Fibroblast of the aortic adventitia (primary cell): ENCODE results near the gene LCP2. TPM values are rescaled to one million over a fixed set of nuclear protein-coding genes. Genes with fewer than 3 reads are reported as not detected.
A peak's percentile ranks its signal among the peaks of the same experiment; 100 is the strongest.

Experiments
- DNase-seq: peaks from one replicate; pipeline ENCODE4 v3.0.0-alpha.2; 2010; ENCODE audit warnings: low read depth
- H3K4me3 ChIP-seq: 2 replicates; pipeline ENCODE4 v1.5.1; 2011; ENCODE audit warnings: low read depth, mild to moderate bottlenecking, control low read depth, low read length, moderate library complexity
- total RNA-seq: library from RNA; depleted of rRNA; stranded (reverse); fragments of >200 nt; gene quantifications from 2 replicates; pipeline ENCODE4 v1.2.3, GENCODE V29; 2012; ENCODE audit warnings: low replicate concordance
- TF ChIP-seq, protein P1 (sequence below): IDR thresholded peaks from 2 replicates; pipeline ENCODE4 v1.5.1; 2011; ENCODE audit warnings: mild to moderate bottlenecking, low read length, control low read depth, inconsistent platforms; ENCODE audit not compliant: insufficient read depth

Gene LCP2
- total RNA-seq, 1 donor: not detected

DNA sequence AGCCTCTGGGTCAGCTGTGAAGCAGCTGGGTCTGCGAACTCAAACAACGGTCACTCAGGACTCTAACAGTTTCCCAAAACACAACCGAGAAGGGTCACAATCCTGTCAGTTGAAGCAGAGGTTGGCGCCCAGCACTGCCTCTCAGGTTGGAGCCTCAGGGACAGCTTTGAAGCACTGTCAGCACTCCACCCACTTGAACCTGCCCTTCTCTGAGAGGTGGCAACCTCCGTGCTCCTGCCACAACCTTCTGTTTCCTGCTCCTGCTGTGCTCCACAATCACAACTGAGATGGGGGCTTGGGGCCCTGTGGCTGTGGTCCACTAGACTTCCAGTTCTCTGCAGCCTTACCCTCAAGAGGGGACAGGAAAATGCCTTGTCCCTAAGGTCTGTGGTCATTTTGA is 21.7 kb upstream of the LCP2 start:
- TF ChIP-seq, protein P1, sequence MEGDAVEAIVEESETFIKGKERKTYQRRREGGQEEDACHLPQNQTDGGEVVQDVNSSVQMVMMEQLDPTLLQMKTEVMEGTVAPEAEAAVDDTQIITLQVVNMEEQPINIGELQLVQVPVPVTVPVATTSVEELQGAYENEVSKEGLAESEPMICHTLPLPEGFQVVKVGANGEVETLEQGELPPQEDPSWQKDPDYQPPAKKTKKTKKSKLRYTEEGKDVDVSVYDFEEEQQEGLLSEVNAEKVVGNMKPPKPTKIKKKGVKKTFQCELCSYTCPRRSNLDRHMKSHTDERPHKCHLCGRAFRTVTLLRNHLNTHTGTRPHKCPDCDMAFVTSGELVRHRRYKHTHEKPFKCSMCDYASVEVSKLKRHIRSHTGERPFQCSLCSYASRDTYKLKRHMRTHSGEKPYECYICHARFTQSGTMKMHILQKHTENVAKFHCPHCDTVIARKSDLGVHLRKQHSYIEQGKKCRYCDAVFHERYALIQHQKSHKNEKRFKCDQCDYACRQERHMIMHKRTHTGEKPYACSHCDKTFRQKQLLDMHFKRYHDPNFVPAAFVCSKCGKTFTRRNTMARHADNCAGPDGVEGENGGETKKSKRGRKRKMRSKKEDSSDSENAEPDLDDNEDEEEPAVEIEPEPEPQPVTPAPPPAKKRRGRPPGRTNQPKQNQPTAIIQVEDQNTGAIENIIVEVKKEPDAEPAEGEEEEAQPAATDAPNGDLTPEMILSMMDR: no peak
- DNase-seq: no peak
- H3K4me3 ChIP-seq: no peak overlapping the region

DNA sequence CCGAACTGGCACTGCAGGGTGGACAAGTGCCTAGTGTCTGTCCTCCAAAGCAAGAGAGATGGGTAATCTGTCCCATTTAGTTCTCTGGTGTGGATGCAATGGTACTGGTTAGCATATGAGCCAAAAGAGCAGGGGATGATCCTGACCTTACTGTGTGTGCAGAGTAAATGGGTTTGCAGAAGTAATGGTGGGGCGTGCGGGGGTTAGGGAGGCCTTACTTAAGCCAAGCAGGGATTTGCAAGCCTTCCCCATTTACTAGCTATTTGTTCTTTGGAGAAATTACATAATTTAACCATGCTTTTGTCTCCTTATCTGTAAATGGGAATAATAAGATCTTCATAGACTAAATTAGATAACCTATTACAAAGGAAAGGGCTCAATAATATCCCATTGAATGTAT is 19.9 kb upstream of the LCP2 start:
- DNase-seq: no peak
- TF ChIP-seq, protein P1: no peak
- no peak overlapping the region for H3K4me3 ChIP-seq

DNA sequence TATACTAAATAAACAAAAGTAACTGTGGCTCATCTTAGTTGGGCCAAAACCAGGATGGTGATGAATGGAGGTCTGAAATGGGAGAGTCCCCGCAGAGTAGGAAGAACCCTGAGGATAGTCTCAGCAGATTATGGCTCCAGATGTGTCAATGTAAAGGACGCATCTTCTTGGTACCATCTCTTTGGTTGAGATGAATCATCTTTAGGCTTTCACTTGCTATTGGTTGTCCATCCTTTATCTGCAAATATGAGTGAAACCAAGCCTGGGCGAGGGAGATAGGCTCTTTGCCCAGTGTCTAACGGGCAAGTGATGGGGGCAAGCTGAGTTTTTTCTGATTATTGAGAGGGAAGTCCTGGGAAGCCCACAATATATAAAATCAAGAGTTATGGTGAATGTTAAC is 19.4 kb upstream of the LCP2 start:
- DNase-seq: no peak
- TF ChIP-seq, protein P1: no peak
- H3K4me3 ChIP-seq: no peak overlapping the region

DNA sequence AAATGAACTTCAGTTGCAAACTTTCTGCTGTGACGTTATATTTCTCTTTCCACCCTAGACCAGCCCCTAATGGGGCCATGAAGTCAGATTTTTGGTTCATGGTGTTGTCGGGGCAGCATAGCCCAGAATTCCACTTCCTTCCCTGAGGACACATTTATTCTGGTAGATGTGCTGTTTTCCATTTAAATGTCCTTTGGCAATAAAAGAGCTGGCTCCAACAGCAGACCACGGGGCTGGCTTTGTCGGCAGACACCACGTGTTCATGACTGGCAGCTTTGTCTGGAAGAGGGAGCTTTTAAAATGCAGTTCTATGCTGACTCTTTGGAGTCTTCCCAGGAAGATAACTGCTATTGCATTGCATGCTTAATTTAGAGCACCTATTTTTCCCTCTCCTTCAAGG is 17.6 kb upstream of the LCP2 start:
- H3K4me3 ChIP-seq: no peak overlapping the region
- TF ChIP-seq, protein P1: no peak
- DNase-seq: peak; percentile 25

DNA sequence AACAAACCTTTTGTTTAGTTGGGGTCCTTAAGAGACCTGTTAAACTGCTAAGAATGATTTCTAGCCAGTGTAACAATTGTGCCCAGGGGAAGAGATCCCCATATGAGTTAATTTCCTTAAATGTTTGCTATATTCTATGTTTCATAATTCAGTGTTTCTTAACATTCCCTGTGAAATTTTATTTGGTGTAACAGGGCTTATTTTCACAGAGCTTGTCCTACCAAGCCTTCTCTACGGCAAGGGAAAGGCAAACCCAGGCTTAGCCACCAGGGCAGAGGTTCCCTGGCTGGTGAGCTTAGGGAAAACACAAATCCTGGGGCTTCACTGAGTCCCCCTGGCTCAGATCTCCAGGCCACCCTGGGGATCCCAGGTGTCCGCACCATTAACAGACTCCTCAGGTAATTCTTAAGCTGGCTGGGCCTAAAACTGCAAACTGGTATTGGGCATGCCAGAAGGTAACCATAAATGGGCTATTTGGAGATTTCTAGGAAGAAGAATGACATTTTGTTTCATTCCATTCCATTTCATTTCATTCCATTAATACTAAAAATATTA is 17.0 kb upstream of the LCP2 start:
- no peak overlapping the region for H3K4me3 ChIP-seq
- TF ChIP-seq, protein P1: no peak
- DNase-seq: no peak

DNA sequence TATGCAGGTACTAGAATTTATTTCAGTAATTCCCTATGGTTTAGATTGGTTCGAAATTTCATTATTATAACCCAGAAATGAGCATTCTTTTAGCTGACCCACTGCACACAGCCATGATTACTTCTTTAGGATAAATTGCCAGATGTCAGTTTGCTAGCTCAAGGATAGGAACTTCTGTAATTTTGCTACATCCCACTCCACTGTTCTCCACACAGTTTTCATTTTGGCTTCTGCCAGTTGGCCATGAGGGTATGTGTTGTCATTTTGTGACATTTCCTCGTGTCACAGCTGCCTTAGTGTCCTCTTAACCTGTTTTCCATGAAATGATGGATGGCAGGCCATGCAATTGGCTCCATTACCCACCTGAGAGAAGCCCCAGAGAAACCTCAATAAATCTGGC is 16.2 kb upstream of the LCP2 start:
- TF ChIP-seq, protein P1: no peak

DNA sequence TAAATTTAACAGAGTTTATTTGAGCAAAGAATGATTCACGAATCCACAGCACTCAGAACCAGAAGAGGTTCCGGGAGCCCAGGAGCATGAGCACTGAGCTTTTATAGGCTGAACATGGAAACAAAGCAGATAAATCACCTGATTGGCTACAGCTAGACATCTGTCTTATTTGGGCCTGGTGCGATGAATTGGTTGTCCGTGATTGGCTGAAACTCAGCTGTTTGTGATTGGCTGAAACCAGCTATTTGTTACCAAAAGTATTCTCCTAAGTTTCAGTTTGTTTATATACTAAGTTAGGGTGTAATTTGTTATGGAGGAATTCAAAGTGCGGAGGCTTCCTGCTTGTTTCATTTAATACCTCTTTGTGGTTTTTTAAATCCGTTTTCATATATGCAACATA is 15.8 kb upstream of the LCP2 start:
- TF ChIP-seq, protein P1: no peak
- no peak overlapping the region for H3K4me3 ChIP-seq
- no peak for DNase-seq

More for the DNA sequence above, 16.2 kb upstream of the LCP2 start:
- DNase-seq: no peak
- H3K4me3 ChIP-seq: no peak overlapping the region
